Calu3 (cell line): ENCODE results near the gene SCN9A. TPM values are rescaled to one million over a fixed set of nuclear protein-coding genes. Genes with fewer than 3 reads are reported as not detected.
"Not testable (repeated sequence)": the region's sequence is repeated elsewhere in the genome, so short reads cannot be mapped to it uniquely, and the experiment has no call there.

Experiments
- BruUV-seq: library from RNA; stranded (reverse); fragments of 400-500 nt; replicated peaks from 2 replicates; lab custom pipeline; 2021; lab: Mats Ljungman, UMichigan
- CTCF ChIA-PET: fragments of 300-600 bp; sonication (Branson Sonifier 250); formaldehyde crosslinking; loops from one replicate; lab custom pipeline; 2022; ENCODE audit warnings: antibody characterized with exemption; lab: Charles Lee
- DNase-seq: peaks from one replicate; pipeline ENCODE4 v3.0.0; 2022
- H3K27ac Mint-ChIP-seq: one replicate; pipeline ENCODE4 v1.8.0; 2022; ENCODE audit warnings: mixed read lengths; ENCODE audit not compliant: unreplicated experiment
- H3K27me3 Mint-ChIP-seq: one replicate; pipeline ENCODE4 v1.8.0; 2022; ENCODE audit warnings: mixed read lengths; ENCODE audit not compliant: unreplicated experiment
- H3K36me3 Mint-ChIP-seq: one replicate; pipeline ENCODE4 v1.8.0; 2022; ENCODE audit warnings: mild to moderate bottlenecking, moderate library complexity, mixed read lengths; ENCODE audit not compliant: insufficient read depth, unreplicated experiment
- H3K4me1 Mint-ChIP-seq: one replicate; pipeline ENCODE4 v1.8.0; 2022; ENCODE audit warnings: mild to moderate bottlenecking, low read depth, mixed read lengths; ENCODE audit not compliant: unreplicated experiment
- H3K4me3 Mint-ChIP-seq: one replicate; pipeline ENCODE4 v1.8.0; 2022; ENCODE audit warnings: mild to moderate bottlenecking, low read depth, moderate library complexity, mixed read lengths; ENCODE audit not compliant: unreplicated experiment
- H3K9me3 Mint-ChIP-seq: one replicate; pipeline ENCODE4 v1.8.0; 2022; ENCODE audit warnings: low read depth, mixed read lengths; ENCODE audit not compliant: unreplicated experiment
- CTCF ChIP-seq: fragments of 200-600 bp; IDR thresholded peaks from one replicate; pipeline ENCODE4 v1.8.0; 2022; ENCODE audit warnings: antibody characterized with exemption; ENCODE audit not compliant: unreplicated experiment
- intact Hi-C: fragments of 100-400 bp; cut with micrococcal nuclease; formaldehyde crosslinking; loops from one replicate; pipeline ENCODE4 v1.10.0; 2022; ENCODE audit not compliant: unreplicated experiment
- total RNA-seq: library from RNA; stranded (reverse); gene quantifications from 2 replicates; pipeline ENCODE4 v1.2.3, GENCODE V29; 2022

SCN9A gene
- total RNA-seq, 1 experiment from 2014 or later, result 8.5 TPM

- BruUV-seq, result no TSS peak
- TF ChIP-seq CTCF, result no peak
- H3K36me3 Mint-ChIP-seq, result no peaks in the 10 kb centered on the region
- CTCF ChIA-PET, result interaction anchor here (0.6 to 0.7 kb wide), 3 partner anchors 94 to 238 kb away, joined by 3 to 7 read pairs (median 5); no protein-coding TSS in a partner anchor
- no peak for DNase-seq
- H3K4me3 Mint-ChIP-seq, result no peak overlapping the region
- no peak overlapping the region for H3K27ac Mint-ChIP-seq
- no peaks in the 10 kb centered on the region for H3K27me3 Mint-ChIP-seq
- H3K4me1 Mint-ChIP-seq, result no peaks in the 10 kb centered on the region
- intact Hi-C loops, result loop anchor here (2.0 to 5.0 kb wide), 3 partner anchors 57 to 463 kb away; no protein-coding TSS in a partner anchor
- no peaks in the 10 kb centered on the region for H3K9me3 Mint-ChIP-seq
Observed at GRCh38 chr2:166417669-166418068, 41.9 kb upstream of the SCN9A start.

DNA sequence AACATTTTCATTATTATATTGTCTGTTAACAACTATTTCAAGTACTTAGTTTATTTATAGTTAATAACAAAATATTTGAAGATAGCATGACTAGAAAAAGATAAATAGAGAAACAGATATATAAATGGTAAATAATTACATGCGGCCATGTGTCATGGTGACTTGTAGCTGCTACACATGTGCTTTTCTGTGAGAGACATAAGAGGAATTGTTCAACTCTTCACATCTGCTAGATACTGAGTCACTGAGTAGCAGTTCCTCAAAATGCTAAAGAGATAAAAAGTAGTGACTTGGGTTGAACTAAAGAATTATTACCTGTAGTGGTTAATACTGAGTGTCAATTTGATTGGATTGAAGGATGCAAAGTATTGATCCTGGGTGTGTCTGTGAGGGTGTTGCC, 37.5 kb upstream of the SCN9A start:
- DNase-seq, result no peak
- Mint-ChIP-seq H3K9me3 (no peaks in the 10 kb centered on the region), H3K27me3 (no peaks in the 10 kb centered on the region), H3K36me3 (no peaks in the 10 kb centered on the region), H3K4me1 (no peaks in the 10 kb centered on the region), H3K27ac (no peak overlapping the region), H3K4me3 (no peak overlapping the region)
- CTCF ChIA-PET, result no interaction called here
- TF ChIP-seq CTCF, result no peak
- intact Hi-C loops, result no loop called here
- BruUV-seq, result no TSS peak

DNA sequence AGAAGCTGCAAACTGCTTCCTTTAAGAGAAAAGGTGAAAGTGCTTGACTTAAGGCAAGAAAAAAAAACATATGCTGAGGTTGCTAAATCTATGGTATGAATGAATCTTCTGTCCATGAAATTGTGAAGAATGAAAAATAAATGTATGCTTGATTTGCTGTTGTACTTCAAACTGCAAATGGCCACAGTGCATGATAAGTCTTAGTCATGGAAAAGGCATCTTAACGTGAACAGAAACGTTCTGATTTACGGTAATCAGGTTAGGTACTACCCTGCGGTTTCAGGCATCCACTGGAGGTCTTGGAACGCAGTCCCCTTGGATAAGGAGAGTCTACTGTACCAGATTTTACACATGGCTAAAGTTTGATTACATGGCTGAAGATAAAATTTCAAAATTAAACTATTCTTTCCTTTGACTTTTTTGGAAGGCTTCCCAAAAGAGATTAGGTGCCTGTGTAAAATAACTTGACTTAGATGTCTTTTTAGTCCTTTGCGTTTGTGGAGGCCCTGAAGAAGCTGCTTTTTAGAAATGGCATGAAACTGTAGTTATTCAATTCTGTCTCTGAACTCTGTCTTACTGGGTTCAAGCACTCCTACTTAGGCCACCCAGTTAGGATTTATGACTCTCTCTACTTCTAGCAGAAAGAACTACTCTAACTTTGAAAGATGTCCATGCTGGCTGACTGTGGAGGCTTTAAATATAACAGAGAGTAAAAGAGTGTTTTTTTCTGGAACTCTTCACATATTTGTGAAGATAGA, 35.9 kb upstream of the SCN9A start:
- CTCF ChIA-PET, result interaction anchor here (0.7 to 1.2 kb wide), 2 partner anchors 26 to 283 kb away, joined by 3 read pairs; partner anchors contain the start of gene SCN1A
- H3K36me3 Mint-ChIP-seq, result no peaks in the 10 kb centered on the region
- H3K4me1 Mint-ChIP-seq, result peaks cover 8% of the 10 kb centered on the region
- TF ChIP-seq CTCF, result no peak
- H3K27ac Mint-ChIP-seq, result no peak overlapping the region
- H3K9me3 Mint-ChIP-seq, result no peaks in the 10 kb centered on the region
- BruUV-seq, result no TSS peak
- DNase-seq, result no peak
- intact Hi-C loops, result no loop called here
- H3K27me3 Mint-ChIP-seq, result no peaks in the 10 kb centered on the region
- no peak overlapping the region for H3K4me3 Mint-ChIP-seq

- no peaks in the 10 kb centered on the region for H3K27me3 Mint-ChIP-seq
- no peak for DNase-seq
- no peak overlapping the region for H3K4me3 Mint-ChIP-seq
- TF ChIP-seq CTCF, result no peak
- peaks cover 8% of the 10 kb centered on the region for H3K4me1 Mint-ChIP-seq
- intact Hi-C loops, result no loop called here
- no peaks in the 10 kb centered on the region for H3K9me3 Mint-ChIP-seq
- CTCF ChIA-PET, result interaction anchor here (0.7 to 1.2 kb wide), 2 partner anchors 25 to 283 kb away, joined by 3 read pairs; partner anchors contain the start of gene SCN1A
- peak overlapping the region; percentile 56 for H3K27ac Mint-ChIP-seq
- H3K36me3 Mint-ChIP-seq, result no peaks in the 10 kb centered on the region
- no TSS peak for BruUV-seq
Observed at GRCh38 chr2:166410828-166411472, 35.2 kb upstream of the SCN9A start.

DNA sequence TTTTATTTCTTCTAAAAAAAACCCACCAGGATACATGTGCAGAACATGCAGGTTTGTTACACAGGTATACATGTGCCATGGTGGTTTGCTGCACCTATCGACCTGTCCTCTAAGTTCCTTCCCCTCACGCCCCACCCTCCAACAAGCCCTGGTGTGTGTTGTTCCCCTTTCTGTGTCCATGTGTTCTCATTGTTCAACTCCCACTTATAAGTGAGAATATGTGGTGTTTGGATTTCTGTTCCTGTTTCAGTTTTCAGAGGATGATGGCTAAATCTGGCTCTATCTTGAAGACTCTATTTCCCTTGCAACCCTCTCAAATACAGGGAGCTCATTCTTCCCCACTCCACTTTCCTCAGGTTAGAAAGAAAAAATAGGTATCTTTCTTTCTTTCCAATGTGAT, 32.0 kb upstream of the SCN9A start:
- BruUV-seq, intact Hi-C loops: not testable (repeated sequence)

More for the DNA sequence above, 32.0 kb upstream of the SCN9A start:
- DNase-seq, H3K27ac Mint-ChIP-seq, H3K36me3 Mint-ChIP-seq, H3K4me1 Mint-ChIP-seq, H3K27me3 Mint-ChIP-seq, H3K9me3 Mint-ChIP-seq, CTCF ChIA-PET, H3K4me3 Mint-ChIP-seq: not testable (repeated sequence)
